Osteoblast (primary cell): ENCODE results near the gene MRPL4. TPM values are rescaled to one million over a fixed set of nuclear protein-coding genes. Genes with fewer than 3 reads are reported as not detected.
A peak's percentile ranks its signal among the peaks of the same experiment; 100 is the strongest.
"Not testable (repeated sequence)": the region's sequence is repeated elsewhere in the genome, so short reads cannot be mapped to it uniquely, and the experiment has no call there.

ENCODE experiments used
- DNase-seq: peaks from one replicate; pipeline ENCODE4 v3.0.0; 2011; ENCODE audit warnings: low spot score, mixed read lengths; ENCODE audit not compliant: insufficient read length; ENCODE audit errors: missing footprints
- H2AFZ ChIP-seq: 2 replicates; pipeline ENCODE4 v1.6.0; 2011; ENCODE audit warnings: mild to moderate bottlenecking, low read length
- H3K27ac ChIP-seq: 2 replicates; pipeline ENCODE4 v1.5.1; 2011; ENCODE audit warnings: mild to moderate bottlenecking, low read depth, low read length, moderate library complexity
- H3K27me3 ChIP-seq: 2 replicates; pipeline ENCODE4 v1.6.0; 2012; ENCODE audit warnings: mild to moderate bottlenecking, control low read depth, inconsistent platforms, low read length, moderate library complexity; ENCODE audit not compliant: insufficient read depth
- H3K36me3 ChIP-seq: 2 replicates; pipeline ENCODE4 v1.5.1; 2011; ENCODE audit warnings: mild to moderate bottlenecking, low read length, control low read depth, moderate library complexity; ENCODE audit not compliant: insufficient read depth
- H3K4me1 ChIP-seq: 2 replicates; pipeline ENCODE4 v1.5.1; 2011; ENCODE audit warnings: mild to moderate bottlenecking, low read length, control low read depth, moderate library complexity; ENCODE audit not compliant: insufficient read depth
- H3K4me2 ChIP-seq: 2 replicates; pipeline ENCODE4 v1.6.0; 2011; ENCODE audit warnings: mild to moderate bottlenecking, low read length; ENCODE audit not compliant: insufficient read depth
- H3K4me3 ChIP-seq: fragments of 200-600 bp; sonication (generic); 3 replicates; pipeline ENCODE4 v1.5.1; 2012; ENCODE audit warnings: mild to moderate bottlenecking, low read length, inconsistent platforms; ENCODE audit not compliant: insufficient read depth
- H3K79me2 ChIP-seq: 2 replicates; pipeline ENCODE4 v1.6.0; 2012; ENCODE audit warnings: mild to moderate bottlenecking, low read length, control low read depth, inconsistent platforms; ENCODE audit not compliant: insufficient read depth
- H3K9me3 ChIP-seq: 2 replicates; pipeline ENCODE4 v1.5.1; 2011; ENCODE audit warnings: low read depth, low read length, control low read depth
- H4K20me1 ChIP-seq: 2 replicates; pipeline ENCODE4 v1.6.0; 2012; ENCODE audit warnings: mild to moderate bottlenecking, low read length, control low read depth; ENCODE audit not compliant: insufficient read depth
- total RNA-seq: library from RNA; depleted of rRNA; stranded (reverse); fragments of >200 nt; gene quantifications from 2 replicates; pipeline ENCODE4 v1.2.3, GENCODE V29; 2012
- TF ChIP-seq, protein P1 (sequence below): IDR thresholded peaks from 2 replicates; pipeline ENCODE4 v1.5.1; 2011; ENCODE audit warnings: mild to moderate bottlenecking, low read depth, low read length, moderate library complexity; ENCODE audit errors: extremely low read depth

MRPL4 gene
- total RNA-seq, 1 donor = 37.3 TPM

DNA sequence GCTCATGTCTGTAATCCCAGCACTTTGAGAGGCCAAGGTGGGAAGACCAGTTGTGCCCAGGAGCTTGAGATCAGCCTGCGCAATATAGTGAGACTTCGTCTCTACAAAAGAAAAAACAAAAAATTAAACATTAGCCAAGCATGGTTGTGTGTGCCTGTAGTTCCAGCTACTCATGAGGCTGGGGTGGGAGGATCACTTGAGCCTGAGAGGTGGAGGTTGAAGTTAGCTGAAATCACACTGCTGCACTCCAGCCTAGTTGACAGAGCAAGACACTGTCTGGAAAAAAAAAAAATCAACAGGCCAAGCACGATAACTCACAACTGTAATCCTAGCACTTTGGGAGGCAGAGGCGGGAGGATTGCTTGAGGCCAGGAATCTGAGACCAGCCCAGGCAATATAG is 17.0 kb upstream of the MRPL4 start:
- Histone ChIP-seq H2AFZ (no peak overlapping the region), H3K27me3 (no peaks in the 10 kb centered on the region), H3K79me2 (peaks cover 2% of the 10 kb centered on the region), H3K4me3 (no peak overlapping the region), H3K27ac (no peak overlapping the region), H3K4me2 (no peak overlapping the region), H3K4me1 (peaks cover 22% of the 10 kb centered on the region), H3K36me3 (no peaks in the 10 kb centered on the region), H4K20me1 (no peaks in the 10 kb centered on the region), H3K9me3 (no peaks in the 10 kb centered on the region)
- TF ChIP-seq, protein P1, sequence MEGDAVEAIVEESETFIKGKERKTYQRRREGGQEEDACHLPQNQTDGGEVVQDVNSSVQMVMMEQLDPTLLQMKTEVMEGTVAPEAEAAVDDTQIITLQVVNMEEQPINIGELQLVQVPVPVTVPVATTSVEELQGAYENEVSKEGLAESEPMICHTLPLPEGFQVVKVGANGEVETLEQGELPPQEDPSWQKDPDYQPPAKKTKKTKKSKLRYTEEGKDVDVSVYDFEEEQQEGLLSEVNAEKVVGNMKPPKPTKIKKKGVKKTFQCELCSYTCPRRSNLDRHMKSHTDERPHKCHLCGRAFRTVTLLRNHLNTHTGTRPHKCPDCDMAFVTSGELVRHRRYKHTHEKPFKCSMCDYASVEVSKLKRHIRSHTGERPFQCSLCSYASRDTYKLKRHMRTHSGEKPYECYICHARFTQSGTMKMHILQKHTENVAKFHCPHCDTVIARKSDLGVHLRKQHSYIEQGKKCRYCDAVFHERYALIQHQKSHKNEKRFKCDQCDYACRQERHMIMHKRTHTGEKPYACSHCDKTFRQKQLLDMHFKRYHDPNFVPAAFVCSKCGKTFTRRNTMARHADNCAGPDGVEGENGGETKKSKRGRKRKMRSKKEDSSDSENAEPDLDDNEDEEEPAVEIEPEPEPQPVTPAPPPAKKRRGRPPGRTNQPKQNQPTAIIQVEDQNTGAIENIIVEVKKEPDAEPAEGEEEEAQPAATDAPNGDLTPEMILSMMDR = no peak
- no peak for DNase-seq

DNA sequence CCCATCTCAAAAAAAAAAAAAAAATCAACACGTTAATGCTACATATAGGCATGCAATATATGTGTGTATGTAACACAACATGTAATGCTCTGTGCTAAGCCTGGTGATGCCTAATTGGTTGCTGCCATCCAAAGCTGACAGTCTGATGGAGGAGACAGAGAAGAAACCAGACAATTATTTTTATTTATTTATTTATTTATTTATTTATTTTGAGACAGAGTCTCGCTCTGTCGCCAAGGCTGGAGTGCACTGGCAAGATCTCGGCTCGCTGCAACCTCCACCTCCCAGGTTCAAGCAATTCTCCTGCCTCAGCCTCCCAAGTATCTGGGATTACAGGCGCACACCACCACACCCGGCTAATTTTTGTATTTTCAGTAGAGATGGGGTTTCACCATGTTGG is 16.6 kb upstream of the MRPL4 start:
- H3K27ac ChIP-seq, H3K9me3 ChIP-seq, H3K4me3 ChIP-seq, H3K4me2 ChIP-seq, H3K79me2 ChIP-seq, H3K27me3 ChIP-seq, DNase-seq, H2AFZ ChIP-seq, H3K36me3 ChIP-seq, H4K20me1 ChIP-seq: not testable (repeated sequence)
- H3K4me1 ChIP-seq = peaks cover 22% of the 10 kb centered on the region

DNA sequence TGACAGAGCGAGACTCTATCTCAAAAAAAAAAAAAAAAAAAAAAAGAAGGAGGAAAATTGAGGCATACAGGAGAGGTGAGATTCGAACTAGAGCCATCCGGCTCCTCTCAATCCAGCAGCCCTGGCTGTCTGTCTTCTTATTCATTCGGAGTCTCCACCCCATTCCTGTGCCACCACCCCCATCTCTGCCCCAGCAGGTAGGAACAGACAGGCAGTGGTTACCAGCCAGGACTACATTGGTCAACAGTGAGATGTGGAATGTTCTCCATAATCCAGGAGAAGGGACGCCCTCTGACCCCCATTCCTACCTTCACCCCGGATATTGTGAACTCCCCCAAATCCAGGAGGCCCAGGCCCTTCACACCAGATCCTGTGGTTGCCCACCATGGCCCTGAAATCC is 14.3 kb upstream of the MRPL4 start:
- TF ChIP-seq, protein P1 = no peak
- H3K4me1 ChIP-seq = peaks cover 19% of the 10 kb centered on the region
- no peaks in the 10 kb centered on the region for H3K36me3 ChIP-seq
- no peaks in the 10 kb centered on the region for H3K27me3 ChIP-seq
- peak overlapping the region; percentile 50 for H3K4me2 ChIP-seq
- no peak for DNase-seq
- no peaks in the 10 kb centered on the region for H4K20me1 ChIP-seq
- H3K27ac ChIP-seq = peak overlapping the region; percentile 84
- no peaks in the 10 kb centered on the region for H3K79me2 ChIP-seq
- H3K4me3 ChIP-seq = no peak overlapping the region
- no peaks in the 10 kb centered on the region for H3K9me3 ChIP-seq
- peak overlapping the region; percentile 58 for H2AFZ ChIP-seq

DNA sequence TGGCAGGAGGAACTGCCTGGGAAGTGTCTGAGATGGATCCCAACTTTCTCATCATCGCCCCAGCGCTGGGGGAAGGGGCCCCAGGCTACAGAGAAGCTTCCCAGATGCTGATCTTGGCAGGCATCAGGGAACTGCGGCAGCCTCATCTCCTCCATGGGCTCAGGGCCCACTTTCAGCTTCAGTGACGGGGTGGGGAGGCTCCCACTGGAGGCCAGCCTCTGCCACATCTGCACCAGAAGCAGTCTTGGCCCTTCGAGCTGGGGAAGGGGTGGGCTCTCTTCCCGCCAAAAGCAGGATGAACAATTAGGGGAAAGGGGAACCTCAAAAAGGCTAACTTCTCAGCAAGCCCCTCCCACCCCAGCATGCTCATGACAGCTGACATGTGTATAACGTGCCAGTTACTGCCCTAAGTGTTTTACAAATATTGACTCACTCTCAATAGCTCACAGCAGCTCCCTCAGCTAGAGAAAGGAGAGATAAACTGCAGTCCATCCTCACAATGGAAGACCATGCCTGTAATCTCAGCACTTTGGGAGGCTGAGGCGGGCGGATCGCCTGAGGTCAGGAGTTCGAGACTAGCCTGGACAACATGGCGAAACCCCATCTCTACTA is 13.7 kb upstream of the MRPL4 start:
- Histone ChIP-seq H3K36me3 (no peaks in the 10 kb centered on the region), H3K27ac (peak overlapping the region; percentile 84), H2AFZ (peak overlapping the region; percentile 58), H3K4me1 (peaks cover 19% of the 10 kb centered on the region), H3K79me2 (no peaks in the 10 kb centered on the region), H3K9me3 (no peaks in the 10 kb centered on the region), H3K4me2 (peak overlapping the region; percentile 50), H4K20me1 (no peaks in the 10 kb centered on the region), H3K4me3 (no peak overlapping the region), H3K27me3 (no peaks in the 10 kb centered on the region)
- peak; percentile 94 for DNase-seq
- TF ChIP-seq, protein P1 = no peak

DNA sequence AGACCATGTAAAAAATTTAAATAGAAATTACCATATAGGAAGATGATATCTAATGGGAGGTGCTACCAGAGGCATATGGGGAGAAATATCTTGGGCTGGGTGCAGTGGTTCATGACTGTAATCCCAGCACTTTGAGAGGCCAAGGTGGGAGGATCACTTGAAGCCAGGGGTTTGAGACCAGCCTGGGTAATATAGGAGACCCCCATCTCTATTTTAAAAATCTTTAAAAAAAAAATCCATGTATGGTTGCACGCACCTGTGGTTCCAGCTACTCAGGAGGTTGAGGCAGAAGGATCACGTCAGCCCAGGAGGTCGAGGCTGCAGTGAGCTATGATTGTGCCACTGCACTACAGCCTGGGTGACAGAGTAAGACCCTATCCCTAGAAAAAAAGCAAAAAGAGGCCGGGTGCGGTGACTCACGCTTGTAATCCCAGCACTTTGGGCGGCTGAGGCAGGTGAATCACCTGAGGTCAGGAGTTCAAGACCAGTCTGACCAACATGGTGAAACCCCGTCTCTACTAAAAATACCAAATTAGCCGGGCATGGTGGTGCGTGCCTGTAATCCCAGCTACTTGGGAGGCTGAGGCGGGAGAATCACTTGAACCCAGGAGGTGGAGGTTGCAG is 10.1 kb upstream of the MRPL4 start:
- H3K36me3 ChIP-seq, H3K27me3 ChIP-seq, H4K20me1 ChIP-seq, H3K4me2 ChIP-seq, H3K79me2 ChIP-seq, H3K4me3 ChIP-seq, H2AFZ ChIP-seq, DNase-seq, H3K9me3 ChIP-seq, H3K27ac ChIP-seq: not testable (repeated sequence)
- peaks cover 13% of the 10 kb centered on the region for H3K4me1 ChIP-seq
